K562 (cell line): ENCODE measurements around the gene HHATL. TPM values are rescaled to one million over a fixed set of nuclear protein-coding genes. Genes with fewer than 3 reads are reported as not detected.

Source experiments
- ATAC-seq: fragments of 200-7000 bp; cut with Tn5 transposase; 3 replicates; pipeline ENCODE4 v1.9.1; 2020; ENCODE audit warnings: moderate library complexity
- BruUV-seq: library from RNA; stranded (reverse); fragments of 400-500 nt; replicated peaks from 2 replicates; lab custom pipeline; 2021; lab: Mats Ljungman, UMichigan
- CTCF ChIA-PET: fragments of 300-600 bp; formaldehyde crosslinking; extraction: SDS; loops from one replicate; lab custom pipeline; 2021; ENCODE audit warnings: low intra/inter-chr PET ratio; lab: Yijun Ruan, JAX
- POLR2A ChIA-PET: fragments of 300-600, 350-650 bp; sonication (Branson Sonifier 250); formaldehyde crosslinking; extraction: SDS; loops from one replicate; lab custom pipeline; 2021; ENCODE audit warnings: antibody characterized with exemption, inconsistent platforms; lab: Yijun Ruan, JAX
- DNase-seq, 4 experiments: peaks; one replicate each; pipeline versions ENCODE4 v3.0.0 to v3.0.0-alpha.2; 2011 to 2018; ENCODE audit warnings: low spot score in 3 of 4, mixed read lengths in 3 of 4; ENCODE audit errors: extremely low read depth in 1 of 4
- FAIRE-seq: peaks from 2 replicates; lab custom pipeline; 2011; peaks lifted over from hg19 to GRCh38; lab: Jason Lieb, UNC
- H2AFZ ChIP-seq: 2 replicates; pipeline ENCODE4 v1.6.0; 2011; ENCODE audit warnings: low read depth, low read length, control low read depth, inconsistent platforms
- H3K27ac ChIP-seq: fragments of 200-600 bp; 3 replicates; pipeline ENCODE4 v1.8.0; 2011; ENCODE audit warnings: low read depth, mild to moderate bottlenecking, control low read depth, inconsistent platforms, low read length, moderate library complexity, mixed read lengths; ENCODE audit errors: extremely low read depth
- H3K27me3 ChIP-seq, 2 experiments: fragments of 300-600 bp in 1 of 2; 2 replicates in 1 of 2; 3 replicates in 1 of 2; pipeline versions ENCODE4 v1.6.0 to v1.8.0; 2011; ENCODE audit warnings: inconsistent platforms in 2 of 2, low read length in 2 of 2, mild to moderate bottlenecking in 1 of 2, mixed read lengths in 1 of 2, moderate library complexity in 1 of 2; ENCODE audit not compliant: control insufficient read depth in 2 of 2, insufficient read depth in 2 of 2
- H3K36me3 ChIP-seq: fragments of 300-600 bp; 3 replicates; pipeline ENCODE4 v1.8.0; 2011; ENCODE audit warnings: mild to moderate bottlenecking, low read length, inconsistent platforms; ENCODE audit not compliant: control insufficient read depth, insufficient read depth
- H3K4me1 ChIP-seq, 2 experiments: fragments of 200-600 bp in 1 of 2; replicated peaks in 1 of 2; 2 replicates in 1 of 2; 3 replicates in 1 of 2; pipeline versions ENCODE4 v1.5.1 to v1.8.0; 2011; ENCODE audit warnings: inconsistent platforms in 2 of 2, low read length in 2 of 2, mild to moderate bottlenecking in 1 of 2, mixed read lengths in 1 of 2, moderate library complexity in 1 of 2; ENCODE audit not compliant: control insufficient read depth in 2 of 2, insufficient read depth in 2 of 2
- H3K4me2 ChIP-seq: 2 replicates; pipeline ENCODE4 v1.6.1; 2011; ENCODE audit warnings: low read length, control low read depth, inconsistent platforms, mixed read lengths; ENCODE audit not compliant: insufficient read depth
- H3K4me3 ChIP-seq: fragments of 200-600 bp; sonication (generic), shearing (Covaris generic); 2 replicates; pipeline ENCODE4 v1.5.1; 2016; ENCODE audit warnings: control low read depth, inconsistent platforms
- H3K79me2 ChIP-seq: fragments of 200-600 bp; 3 replicates; pipeline ENCODE4 v1.8.0; 2011; ENCODE audit warnings: low read length, inconsistent platforms; ENCODE audit not compliant: control insufficient read depth, insufficient read depth
- H3K9ac ChIP-seq, 2 experiments: 2 replicates each; pipeline versions ENCODE4 v1.6.0 to v1.6.1; 2011; ENCODE audit warnings: low read depth in 2 of 2, low read length in 2 of 2, control low read depth in 1 of 2, inconsistent platforms in 1 of 2, mild to moderate bottlenecking in 1 of 2, mixed read lengths in 1 of 2; ENCODE audit not compliant: insufficient read depth in 1 of 2
- H3K9me1 ChIP-seq: one replicate; pipeline ENCODE4 v1.6.0; 2011; ENCODE audit warnings: inconsistent platforms, mild to moderate bottlenecking, low read length, moderate library complexity; ENCODE audit not compliant: control insufficient read depth, insufficient read depth
- H3K9me3 ChIP-seq: replicated peaks from 2 replicates; pipeline ENCODE4 v1.5.1; 2011; ENCODE audit warnings: low read depth, low read length, inconsistent platforms; ENCODE audit not compliant: control insufficient read depth, insufficient read depth
- H4K20me1 ChIP-seq: replicated peaks from 2 replicates; pipeline ENCODE4 v1.6.1; 2011; ENCODE audit warnings: low read length, inconsistent platforms, mixed read lengths; ENCODE audit not compliant: control insufficient read depth, insufficient read depth
- ATF7 ChIP-seq: fragments of 450-650 bp; IDR thresholded peaks from 2 replicates; pipeline ENCODE4 v1.7.1; 2014; ENCODE audit warnings: mild to moderate bottlenecking, moderate library complexity
- CAMTA2 ChIP-seq: fragments of 250-450 bp; sonication (Bioruptor Pico); conservative IDR thresholded peaks from 2 replicates; pipeline ENCODE4 v1.5.1; 2022
- CREB1 ChIP-seq, 2 experiments: sonication (generic) in 1 of 2; formaldehyde crosslinking in 1 of 2; IDR thresholded peaks; 2 replicates each; pipeline versions ENCODE4 v1.6.1 to v1.8.0; 2012 to 2022; ENCODE audit warnings: inconsistent platforms in 1 of 2, mild to moderate bottlenecking in 1 of 2, missing genetic modification reagents in 1 of 2, moderate library complexity in 1 of 2
- CREB5 ChIP-seq: fragments of 250-450 bp; sonication (Bioruptor Pico); IDR thresholded peaks from 2 replicates; pipeline ENCODE4 v1.5.0; 2020; ENCODE audit warnings: mild to moderate bottlenecking
- FOXA3 ChIP-seq, 2 experiments: fragments of 450-650 bp in 1 of 2; sonication (generic) in 1 of 2; formaldehyde crosslinking; IDR thresholded peaks in 1 of 2; conservative IDR thresholded peaks in 1 of 2; 2 replicates each; pipeline versions ENCODE4 v1.4.0 to v1.8.0; 2020 to 2022; ENCODE audit warnings: mild to moderate bottlenecking in 2 of 2, missing genetic modification reagents in 1 of 2
- GTF2F1 ChIP-seq: IDR thresholded peaks from 2 replicates; pipeline ENCODE4 v1.6.1; 2011; ENCODE audit warnings: low read depth, low read length, improper control_type of control experiment
- KAT8 ChIP-seq: fragments of 450-650 bp; IDR thresholded peaks from 2 replicates; pipeline ENCODE4 v1.6.1; 2016; ENCODE audit warnings: low read depth, mild to moderate bottlenecking
- KDM5B ChIP-seq: fragments of 200-600 bp; sonication (generic); IDR thresholded peaks from 2 replicates; pipeline ENCODE4 v1.6.1; 2012; ENCODE audit warnings: low read depth, mild to moderate bottlenecking, moderate library complexity, low read length, control low read depth, inconsistent platforms; ENCODE audit not compliant: insufficient replicate concordance
- MCM7 ChIP-seq, 2 experiments: fragments of 450-650 bp; IDR thresholded peaks; 2 replicates each; pipeline ENCODE4 v1.6.1; 2016 to 2018
- MED1 ChIP-seq: sonication (generic); formaldehyde crosslinking; IDR thresholded peaks from 2 replicates; pipeline ENCODE4 v1.8.1; 2023; ENCODE audit warnings: missing genetic modification reagents, borderline replicate concordance
- SRSF3 ChIP-seq: fragments of 200-400 bp; formaldehyde crosslinking; IDR thresholded peaks from 2 replicates; pipeline ENCODE4 v1.6.1; 2016; ENCODE audit warnings: mild to moderate bottlenecking, low read length, moderate library complexity; ENCODE audit not compliant: insufficient read depth
- TAF9B ChIP-seq: fragments of 450-650 bp; IDR thresholded peaks from 2 replicates; pipeline ENCODE4 v1.6.1; 2018; ENCODE audit warnings: mild to moderate bottlenecking; ENCODE audit not compliant: partially characterized antibody
- ZBTB7A ChIP-seq: IDR thresholded peaks from 2 replicates; pipeline ENCODE4 v1.6.1; 2011; ENCODE audit warnings: low read depth, mild to moderate bottlenecking, low read length, moderate library complexity, borderline replicate concordance; ENCODE audit not compliant: control insufficient read depth
- ZC3H11A ChIP-seq: IDR thresholded peaks from 2 replicates; pipeline ENCODE4 v1.6.1; 2012; ENCODE audit warnings: low read depth, low read length, improper control_type of control experiment
- WGBS: fragments of 100-300 bp; shearing (Covaris generic); methylation state at CpG from one replicate; pipeline ENCODE4 v1.1.6; 2016; ENCODE audit warnings: low coverage, mixed read lengths; ENCODE audit not compliant: insufficient coverage; ENCODE audit errors: missing lambda C conversion rate; 5-methylcytosine and 5-hydroxymethylcytosine counted together
- in situ Hi-C: fragments of 300-500 bp; cut with MboI; formaldehyde crosslinking; loops from 4 replicates; pipeline ENCODE4 v1.15.0; 2018; ENCODE audit warnings: inconsistent platforms, mixed read lengths
- intact Hi-C: fragments of 100-400 bp; cut with micrococcal nuclease; formaldehyde crosslinking; loops from 2 replicates; pipeline ENCODE4 v1.14.2; 2022
- polyA plus RNA-seq, 8 experiments: library from polyadenylated mRNA; depleted of rRNA in 4 of 8; stranded (reverse) in 5 of 8; unstranded in 3 of 8; fragments of >200 nt; fragmentation: Nextera tagmentation in 2 of 8; fragmentation: Illumina TruSeq in 1 of 8; extraction: Ambion mirVana in 2 of 8; extraction: Trizol in 1 of 8; gene quantifications; 2 replicates each; pipeline versions ENCODE4 v1.2.1 to v1.2.3, GENCODE V29; 2011 to 2014; ENCODE audit warnings: inconsistent platforms in 1 of 8, missing spikeins in 1 of 8
- total RNA-seq, 7 experiments: library from RNA; depleted of rRNA in 6 of 7; stranded (reverse); fragments of >200 nt in 6 of 7; fragmentation: Illumina TruSeq in 2 of 7; extraction: Trizol in 2 of 7; gene quantifications; 2 replicates each; pipeline versions ENCODE4 v1.2.1 to v1.2.3, GENCODE V29; 2011 to 2021; ENCODE audit warnings: low replicate concordance in 1 of 7
- TF ChIP-seq, protein P1 (sequence below): fragments of 450-650 bp; IDR thresholded peaks from 2 replicates; pipeline ENCODE4 v1.6.1; 2017; ENCODE audit warnings: antibody characterized with exemption, mild to moderate bottlenecking
- TF ChIP-seq, protein P2 (sequence below), 2 experiments: fragments of 450-650 bp; IDR thresholded peaks; 2 replicates each; pipeline ENCODE4 v1.6.1; 2016

Gene HHATL
- total and polyA plus RNA-seq, 9 of the 15 experiments (the other 6 are each of a cell fraction or from before 2014, with no cell fraction given) = not detected

GRCh38 chr3:42653303-42653559, 49.4 kb downstream of the HHATL start:
- Histone ChIP-seq H3K79me2 (no peaks in the 10 kb centered on the region), H3K27ac (peak overlapping the region; percentile 37; the same call in 2 of the 3 replicates), H3K4me3 (peak overlapping the region; percentile 53; the same call in 1 of the 2 replicates), H2AFZ (peak overlapping the region; percentile 85), H3K27me3 (no peaks in the 10 kb centered on the region), H3K9me3 (no peaks in the 10 kb centered on the region), H4K20me1 (no peaks in the 10 kb centered on the region), H3K36me3 (peaks cover 10% of the 10 kb centered on the region), H3K4me2 (peak overlapping the region; percentile 78), H3K9me1 (peaks cover 4% of the 10 kb centered on the region), H3K9ac (peak overlapping the region; percentile 65 to 94; a peak in 3 of 4 replicates), H3K4me1 (peaks cover 16 to 45% of the 10 kb centered on the region in 2 experiments)
- intact Hi-C loops (loop anchor here (5.0 kb wide), 1 partner anchor 71 kb away; the partner anchor contains the start of gene SEC22C), in situ Hi-C loops (loop anchor here (5.0 kb wide), 1 partner anchor 94 kb away; no protein-coding TSS in a partner anchor)
- BruUV-seq = no TSS peak
- WGBS = 75% methylated on average over 3 of the region's 3 CpGs
- POLR2A ChIA-PET = interaction anchor here (0.7 to 4.0 kb wide), 5 partner anchors 12 to 52 kb away, joined by 3 to 37 read pairs (median 3); no protein-coding TSS in a partner anchor
- ATAC-seq (no peak), FAIRE-seq (no peak), DNase-seq (no peak)
- CTCF ChIA-PET = no interaction called here
- TF ChIP-seq, protein P1, sequence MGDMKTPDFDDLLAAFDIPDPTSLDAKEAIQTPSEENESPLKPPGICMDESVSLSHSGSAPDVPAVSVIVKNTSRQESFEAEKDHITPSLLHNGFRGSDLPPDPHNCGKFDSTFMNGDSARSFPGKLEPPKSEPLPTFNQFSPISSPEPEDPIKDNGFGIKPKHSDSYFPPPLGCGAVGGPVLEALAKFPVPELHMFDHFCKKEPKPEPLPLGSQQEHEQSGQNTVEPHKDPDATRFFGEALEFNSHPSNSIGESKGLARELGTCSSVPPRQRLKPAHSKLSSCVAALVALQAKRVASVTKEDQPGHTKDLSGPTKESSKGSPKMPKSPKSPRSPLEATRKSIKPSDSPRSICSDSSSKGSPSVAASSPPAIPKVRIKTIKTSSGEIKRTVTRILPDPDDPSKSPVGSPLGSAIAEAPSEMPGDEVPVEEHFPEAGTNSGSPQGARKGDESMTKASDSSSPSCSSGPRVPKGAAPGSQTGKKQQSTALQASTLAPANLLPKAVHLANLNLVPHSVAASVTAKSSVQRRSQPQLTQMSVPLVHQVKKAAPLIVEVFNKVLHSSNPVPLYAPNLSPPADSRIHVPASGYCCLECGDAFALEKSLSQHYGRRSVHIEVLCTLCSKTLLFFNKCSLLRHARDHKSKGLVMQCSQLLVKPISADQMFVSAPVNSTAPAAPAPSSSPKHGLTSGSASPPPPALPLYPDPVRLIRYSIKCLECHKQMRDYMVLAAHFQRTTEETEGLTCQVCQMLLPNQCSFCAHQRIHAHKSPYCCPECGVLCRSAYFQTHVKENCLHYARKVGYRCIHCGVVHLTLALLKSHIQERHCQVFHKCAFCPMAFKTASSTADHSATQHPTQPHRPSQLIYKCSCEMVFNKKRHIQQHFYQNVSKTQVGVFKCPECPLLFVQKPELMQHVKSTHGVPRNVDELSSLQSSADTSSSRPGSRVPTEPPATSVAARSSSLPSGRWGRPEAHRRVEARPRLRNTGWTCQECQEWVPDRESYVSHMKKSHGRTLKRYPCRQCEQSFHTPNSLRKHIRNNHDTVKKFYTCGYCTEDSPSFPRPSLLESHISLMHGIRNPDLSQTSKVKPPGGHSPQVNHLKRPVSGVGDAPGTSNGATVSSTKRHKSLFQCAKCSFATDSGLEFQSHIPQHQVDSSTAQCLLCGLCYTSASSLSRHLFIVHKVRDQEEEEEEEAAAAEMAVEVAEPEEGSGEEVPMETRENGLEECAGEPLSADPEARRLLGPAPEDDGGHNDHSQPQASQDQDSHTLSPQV = no peak
- no peak for TF ChIP-seq CREB5 (CRISPR knock-in tag)
- TF ChIP-seq KAT8 = no peak
- TF ChIP-seq ZBTB7A = no peak
- peak; percentile 33 for TF ChIP-seq KDM5B
- no peak for TF ChIP-seq CAMTA2
- TF ChIP-seq ATF7 = no peak
- TF ChIP-seq SRSF3 = no peak
- no peak for TF ChIP-seq ZC3H11A
- no peak for TF ChIP-seq CREB1 (IDR thresholded peaks at IDR 0.05)
- TF ChIP-seq CREB1 (CRISPR knock-in tag; IDR thresholded peaks at IDR 0.05) = peak; percentile 43; the same call in 1 of the 2 replicates
- TF ChIP-seq MED1 (CRISPR knock-in tag) = no peak
- TF ChIP-seq GTF2F1 = no peak
- no peak for TF ChIP-seq TAF9B
- TF ChIP-seq, protein P2, sequence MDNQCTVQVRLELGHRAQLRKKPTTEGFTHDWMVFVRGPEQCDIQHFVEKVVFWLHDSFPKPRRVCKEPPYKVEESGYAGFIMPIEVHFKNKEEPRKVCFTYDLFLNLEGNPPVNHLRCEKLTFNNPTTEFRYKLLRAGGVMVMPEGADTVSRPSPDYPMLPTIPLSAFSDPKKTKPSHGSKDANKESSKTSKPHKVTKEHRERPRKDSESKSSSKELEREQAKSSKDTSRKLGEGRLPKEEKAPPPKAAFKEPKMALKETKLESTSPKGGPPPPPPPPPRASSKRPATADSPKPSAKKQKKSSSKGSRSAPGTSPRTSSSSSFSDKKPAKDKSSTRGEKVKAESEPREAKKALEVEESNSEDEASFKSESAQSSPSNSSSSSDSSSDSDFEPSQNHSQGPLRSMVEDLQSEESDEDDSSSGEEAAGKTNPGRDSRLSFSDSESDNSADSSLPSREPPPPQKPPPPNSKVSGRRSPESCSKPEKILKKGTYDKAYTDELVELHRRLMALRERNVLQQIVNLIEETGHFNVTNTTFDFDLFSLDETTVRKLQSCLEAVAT (IDR thresholded peaks at IDR 0.05) = no peak
- TF ChIP-seq MCM7 (IDR thresholded peaks at IDR 0.05) = no peak
- 0 out of 4 replicates have a peak, but pooled peaks of 1 of the 2 experiments have one; percentile 58 for TF ChIP-seq FOXA3 (CRISPR knock-in tag; conservative IDR thresholded peaks at IDR 0.05 in 1 of 2, IDR thresholded peaks at IDR 0.05 in 1 of 2)
